Measurements from ENCODE around the gene ABLIM1. TPM values are rescaled to one million over a fixed set of nuclear protein-coding genes. Genes with fewer than 3 reads are reported as not detected.

The ABLIM1 gene
- polyA plus RNA-seq, 3 donors: 0.33 to 0.91 (median 0.57) TPM

- no peaks in the 10 kb centered on the region for H3K4me1 ChIP-seq (ENCODE audit: control insufficient read depth in 1 of 2, insufficient read depth in 2 of 2, low read length in 2 of 2)
Measured at GRCh38 chr10:114566064-114566463, 92.0 kb downstream of the ABLIM1 start.

GRCh38 chr10:114565066-114565465, 93.0 kb downstream of the ABLIM1 start:
- Histone ChIP-seq H3K36me3 (replicated peaks in 1 of 2; ENCODE audit: control insufficient read depth in 1 of 2, insufficient read depth in 2 of 2, low read length in 2 of 2) (no peaks in the 10 kb centered on the region), H3K9me3 (replicated peaks in 1 of 2; ENCODE audit: control insufficient read depth in 1 of 2, insufficient read depth in 1 of 2, low read length in 2 of 2) (no peaks in the 10 kb centered on the region), H4K20me1 (ENCODE audit: insufficient read depth, low read length) (no peaks in the 10 kb centered on the region), H2AFZ (ENCODE audit: insufficient read depth, low read depth, low read length, poor library complexity, severe bottlenecking) (no peak overlapping the region), H3K4me3 (replicated peaks in 1 of 3; ENCODE audit: low read depth in 2 of 3, low read length in 3 of 3) (no peak overlapping the region), H3K4me1 (ENCODE audit: control insufficient read depth in 1 of 2, insufficient read depth in 2 of 2, low read length in 2 of 2) (no peaks in the 10 kb centered on the region), H3K27ac (ENCODE audit: low read depth in 1 of 2, low read length in 2 of 2) (no peak overlapping the region), H3K9ac (ENCODE audit: insufficient read depth, low read length, poor library complexity, severe bottlenecking) (no peak overlapping the region), H3K27me3 (ENCODE audit: control insufficient read depth in 2 of 2, insufficient read depth in 2 of 2, low read length in 2 of 2) (no peaks in the 10 kb centered on the region), H3K79me2 (ENCODE audit: insufficient read depth, low read length) (no peaks in the 10 kb centered on the region), H3K4me2 (replicated peaks; ENCODE audit: extremely low read depth, low read length, poor library complexity, severe bottlenecking) (no peak overlapping the region)
- no peak overlapping the region for H3K27ac Mint-ChIP-seq
- H3K4me3 Mint-ChIP-seq: no peak overlapping the region
- H3K9me3 Mint-ChIP-seq: peaks cover 0 to 2% (median 0%) of the 10 kb centered on the region in 7 donors
- no peaks in the 10 kb centered on the region for H3K36me3 Mint-ChIP-seq
- peaks cover 0 to 4% (median 2%) of the 10 kb centered on the region in 3 donors for H3K27me3 Mint-ChIP-seq (ENCODE audit: low read depth in 3 of 3)
- no peak for DNase-seq
- no peak for TF ChIP-seq CTCF (IDR thresholded peaks at IDR 0.05)
- no peaks in the 10 kb centered on the region for H3K4me1 Mint-ChIP-seq
- intact Hi-C loops (cut with micrococcal nuclease): no loop called here

More at GRCh38 chr10:114566064-114566463, 92.0 kb downstream of the ABLIM1 start:
- no peak overlapping the region for H3K4me3 ChIP-seq (replicated peaks in 1 of 3; ENCODE audit: low read depth in 2 of 3, low read length in 3 of 3)
- H3K27me3 ChIP-seq (ENCODE audit: control insufficient read depth in 2 of 2, insufficient read depth in 2 of 2, low read length in 2 of 2): no peaks in the 10 kb centered on the region
- H4K20me1 ChIP-seq (ENCODE audit: insufficient read depth, low read length): no peaks in the 10 kb centered on the region
- no peak overlapping the region for H3K4me3 Mint-ChIP-seq
- DNase-seq: no peak
- H2AFZ ChIP-seq (ENCODE audit: insufficient read depth, low read depth, low read length, poor library complexity, severe bottlenecking): no peak overlapping the region
- H3K27ac ChIP-seq (ENCODE audit: low read depth in 1 of 2, low read length in 2 of 2): no peak overlapping the region
- no peak overlapping the region for H3K4me2 ChIP-seq (replicated peaks; ENCODE audit: extremely low read depth, low read length, poor library complexity, severe bottlenecking)
- H3K9ac ChIP-seq (ENCODE audit: insufficient read depth, low read length, poor library complexity, severe bottlenecking): no peak overlapping the region
- no peak for TF ChIP-seq CTCF (IDR thresholded peaks at IDR 0.05)
- WGBS (ENCODE audit: insufficient coverage): 97% methylated on average over 5 of the region's 7 CpGs
- H3K9me3 Mint-ChIP-seq: peaks cover 0 to 2% (median 0%) of the 10 kb centered on the region in 7 donors
- H3K79me2 ChIP-seq (ENCODE audit: insufficient read depth, low read length): no peaks in the 10 kb centered on the region
- H3K36me3 ChIP-seq (replicated peaks in 1 of 2; ENCODE audit: control insufficient read depth in 1 of 2, insufficient read depth in 2 of 2, low read length in 2 of 2): no peaks in the 10 kb centered on the region
- no peaks in the 10 kb centered on the region for H3K4me1 Mint-ChIP-seq
- H3K27me3 Mint-ChIP-seq (ENCODE audit: low read depth in 3 of 3): peaks cover 0 to 4% (median 2%) of the 10 kb centered on the region in 3 donors
- intact Hi-C loops (cut with micrococcal nuclease): no loop called here
- H3K27ac Mint-ChIP-seq: no peak overlapping the region
- H3K36me3 Mint-ChIP-seq: no peaks in the 10 kb centered on the region
- no peaks in the 10 kb centered on the region for H3K9me3 ChIP-seq (replicated peaks in 1 of 2; ENCODE audit: control insufficient read depth in 1 of 2, insufficient read depth in 1 of 2, low read length in 2 of 2)

All from CD14-positive monocyte (primary cell).